Measurements from ENCODE around the gene HS6ST1. TPM values are rescaled to one million over a fixed set of nuclear protein-coding genes. Genes with fewer than 3 reads are reported as not detected.

Gene HS6ST1
- total and polyA plus RNA-seq, 2 of the 4 experiments (the other 2 are of a cell fraction), result 29.9 to 36.9 TPM

DNA sequence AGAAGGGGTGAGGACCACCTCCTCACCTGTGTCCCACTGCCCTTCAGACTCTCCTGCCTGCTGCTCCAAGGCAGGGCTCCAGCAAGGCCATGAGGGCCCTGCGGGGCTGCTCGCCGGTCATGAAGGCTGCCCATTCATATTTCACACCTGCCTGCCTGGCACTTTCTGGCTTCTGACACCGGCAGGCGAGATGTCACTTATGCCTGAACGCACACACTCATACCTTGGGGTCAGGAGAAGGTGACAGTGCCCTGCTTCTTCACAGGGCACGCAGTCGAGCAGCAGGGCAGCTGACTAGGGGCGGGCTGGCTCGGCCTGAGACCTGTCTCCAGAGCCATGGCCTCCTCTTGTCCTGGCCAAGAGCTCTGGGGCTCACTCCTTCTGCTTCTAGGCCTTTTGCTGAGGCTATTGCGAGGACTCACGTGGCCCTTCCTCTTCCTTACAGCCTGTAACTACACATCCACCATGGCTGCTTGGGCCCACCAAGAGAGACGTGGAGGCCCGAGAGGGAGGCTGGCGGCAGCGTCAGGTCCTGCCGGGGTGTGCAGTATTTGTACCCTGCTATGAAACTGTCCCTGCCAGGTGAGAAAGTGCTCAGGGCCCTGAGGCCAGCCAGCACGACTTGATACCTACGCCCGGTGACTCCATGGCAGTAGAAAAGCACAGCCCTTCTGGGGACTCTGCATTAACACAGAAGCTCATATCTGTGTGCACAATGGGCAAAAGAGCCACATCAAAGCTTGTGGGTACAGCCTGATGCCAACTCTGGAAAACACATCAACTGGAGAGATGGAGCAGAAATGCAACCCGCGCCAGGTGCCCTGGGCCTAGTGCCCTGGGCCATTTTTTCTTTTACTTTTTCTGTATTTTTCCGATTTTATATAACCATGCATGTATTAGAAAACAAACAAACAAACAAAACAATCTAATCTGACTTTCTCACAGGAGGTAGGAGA lies 30.6 kb downstream of the HS6ST1 start:
- intact Hi-C loops (cut with micrococcal nuclease), result no loop called here
- dilution Hi-C loops (cut with HindIII; ENCODE audit: low sequenced_read_pairs, unreplicated experiment), result no loop called here
- ATAC-seq (ENCODE audit: low read depth) (no peak), DNase-seq (no peak)
- Histone ChIP-seq H3K9me1 (ENCODE audit: insufficient read depth, low read length) (peaks cover 11% of the 10 kb centered on the region), H2BK120ac (ENCODE audit: low read depth, low read length) (no peak overlapping the region), H3K4me3 (ENCODE audit: insufficient read depth, low read depth, low read length) (no peak overlapping the region), H3K14ac (replicated peaks; ENCODE audit: low read depth, low read length) (no peak overlapping the region), H2AFZ (replicated peaks; ENCODE audit: low read length, poor library complexity) (no peak overlapping the region), H3K36me3 (ENCODE audit: control insufficient read depth, insufficient read depth, low read length) (peaks cover 61% of the 10 kb centered on the region), H2BK5ac (ENCODE audit: low read depth, low read length, poor library complexity, severe bottlenecking) (no peak overlapping the region), H3K56ac (ENCODE audit: extremely low read depth, insufficient read depth, low read length) (no peak overlapping the region), H3K4ac (ENCODE audit: low read depth, low read length) (no peak overlapping the region), H2BK15ac (ENCODE audit: low read depth, low read length) (no peak overlapping the region), H3K9ac (ENCODE audit: low read depth, low read length) (no peak overlapping the region), H4K8ac (ENCODE audit: low read depth in 2 of 2, low read length in 2 of 2) (no peak overlapping the region), H2AK5ac (ENCODE audit: low read depth, low read length) (no peak overlapping the region), H4K5ac (ENCODE audit: low read depth, low read length) (no peak overlapping the region), H3K4me2 (ENCODE audit: low read depth, low read length) (no peak overlapping the region), H3K18ac (ENCODE audit: low read depth, low read length) (no peak overlapping the region), H2BK20ac (ENCODE audit: low read depth, low read length) (no peak overlapping the region), H3K23ac (ENCODE audit: low read depth, low read length) (no peak overlapping the region), H3K9me3 (ENCODE audit: control insufficient read depth, insufficient read depth, low read length) (no peaks in the 10 kb centered on the region), H3K27me3 (ENCODE audit: control insufficient read depth, insufficient read depth, low read length) (no peaks in the 10 kb centered on the region), H3K4me1 (ENCODE audit: control insufficient read depth, insufficient read depth, low read length) (peaks cover 26% of the 10 kb centered on the region), H4K91ac (ENCODE audit: insufficient read depth, low read depth, low read length) (no peak overlapping the region), H3K79me1 (ENCODE audit: low read depth in 1 of 2, low read length in 2 of 2) (peaks cover 39 to 97% of the 10 kb centered on the region in 2 experiments), H4K20me1 (ENCODE audit: insufficient read depth, low read length) (peaks cover 100% of the 10 kb centered on the region), H3K27ac (ENCODE audit: insufficient read depth, low read length) (no peak overlapping the region), H2AK9ac (replicated peaks; ENCODE audit: low read depth, low read length, poor library complexity) (no peak overlapping the region)
- CTCF ChIA-PET, result no interaction called here
- POLR2A ChIA-PET (ENCODE audit: unreplicated experiment), result no interaction called here
- BruUV-seq (replicated peaks), result no TSS peak
- in situ Hi-C loops (cut with MboI; ENCODE audit: low sequenced_read_pairs), result no loop called here
- 94% methylated on average over 8 of the region's 23 CpGs; no CpG with 5 or more reads in 1 of the 2 experiments for WGBS, 2 experiments (ENCODE audit: extremely low coverage in 2 of 2, insufficient read length in 1 of 2)
- no peak for TF ChIP-seq CHD1 (IDR thresholded peaks at IDR 0.05; ENCODE audit: low read depth, low read length)
- TF ChIP-seq RAD21 (IDR thresholded peaks at IDR 0.05; ENCODE audit: low read length), result no peak
- no peak for TF ChIP-seq NFE2L2 (IDR thresholded peaks at IDR 0.05; ENCODE audit: low read depth, low read length)
- no peak for TF ChIP-seq RCOR1 (IDR thresholded peaks at IDR 0.05; ENCODE audit: insufficient replicate concordance, low read length)
- TF ChIP-seq MXI1 (IDR thresholded peaks at IDR 0.05; ENCODE audit: borderline replicate concordance, low read depth, low read length), result no peak
- no peak for TF ChIP-seq MAFK (IDR thresholded peaks at IDR 0.05; ENCODE audit: low read depth, low read length)
- no peak for TF ChIP-seq POLR2A (IDR thresholded peaks at IDR 0.05; ENCODE audit: low read depth, low read length)
- TF ChIP-seq CEBPB (IDR thresholded peaks at IDR 0.05; ENCODE audit: low read depth, low read length), result no peak
- TF ChIP-seq MAZ (IDR thresholded peaks at IDR 0.05; ENCODE audit: borderline replicate concordance, low read depth, low read length), result no peak
- no peak for TF ChIP-seq FOS (IDR thresholded peaks at IDR 0.05; ENCODE audit: low read depth, low read length)
- TF ChIP-seq, protein P1, sequence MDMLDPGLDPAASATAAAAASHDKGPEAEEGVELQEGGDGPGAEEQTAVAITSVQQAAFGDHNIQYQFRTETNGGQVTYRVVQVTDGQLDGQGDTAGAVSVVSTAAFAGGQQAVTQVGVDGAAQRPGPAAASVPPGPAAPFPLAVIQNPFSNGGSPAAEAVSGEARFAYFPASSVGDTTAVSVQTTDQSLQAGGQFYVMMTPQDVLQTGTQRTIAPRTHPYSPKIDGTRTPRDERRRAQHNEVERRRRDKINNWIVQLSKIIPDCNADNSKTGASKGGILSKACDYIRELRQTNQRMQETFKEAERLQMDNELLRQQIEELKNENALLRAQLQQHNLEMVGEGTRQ (IDR thresholded peaks at IDR 0.05; ENCODE audit: low read depth, low read length), result no peak
- TF ChIP-seq, protein P2, sequence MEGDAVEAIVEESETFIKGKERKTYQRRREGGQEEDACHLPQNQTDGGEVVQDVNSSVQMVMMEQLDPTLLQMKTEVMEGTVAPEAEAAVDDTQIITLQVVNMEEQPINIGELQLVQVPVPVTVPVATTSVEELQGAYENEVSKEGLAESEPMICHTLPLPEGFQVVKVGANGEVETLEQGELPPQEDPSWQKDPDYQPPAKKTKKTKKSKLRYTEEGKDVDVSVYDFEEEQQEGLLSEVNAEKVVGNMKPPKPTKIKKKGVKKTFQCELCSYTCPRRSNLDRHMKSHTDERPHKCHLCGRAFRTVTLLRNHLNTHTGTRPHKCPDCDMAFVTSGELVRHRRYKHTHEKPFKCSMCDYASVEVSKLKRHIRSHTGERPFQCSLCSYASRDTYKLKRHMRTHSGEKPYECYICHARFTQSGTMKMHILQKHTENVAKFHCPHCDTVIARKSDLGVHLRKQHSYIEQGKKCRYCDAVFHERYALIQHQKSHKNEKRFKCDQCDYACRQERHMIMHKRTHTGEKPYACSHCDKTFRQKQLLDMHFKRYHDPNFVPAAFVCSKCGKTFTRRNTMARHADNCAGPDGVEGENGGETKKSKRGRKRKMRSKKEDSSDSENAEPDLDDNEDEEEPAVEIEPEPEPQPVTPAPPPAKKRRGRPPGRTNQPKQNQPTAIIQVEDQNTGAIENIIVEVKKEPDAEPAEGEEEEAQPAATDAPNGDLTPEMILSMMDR (conservative IDR thresholded peaks at IDR 0.05; ENCODE audit: low read depth, low read length), result no peak
- TF ChIP-seq RFX5 (IDR thresholded peaks at IDR 0.05; ENCODE audit: low read depth, low read length), result no peak
- TF ChIP-seq SMC3 (IDR thresholded peaks at IDR 0.05; ENCODE audit: low read depth, low read length), result no peak
- TF ChIP-seq BHLHE40 (IDR thresholded peaks at IDR 0.05; ENCODE audit: low read depth, low read length), result no peak

All from IMR-90 (cell line).